Middle frontal gyrus (tissue), 1 donor: ENCODE measurements around the gene WFDC6.
"Not testable (repeated sequence)": the region's sequence is repeated elsewhere in the genome, so short reads cannot be mapped to it uniquely, and the experiment has no call there.

Source experiments
- DNase-seq: peaks from one replicate; pipeline ENCODE4 v3.0.0-alpha.2; 2015; ENCODE audit warnings: low spot score; ENCODE audit errors: extremely low spot score

The WFDC6 gene

DNA sequence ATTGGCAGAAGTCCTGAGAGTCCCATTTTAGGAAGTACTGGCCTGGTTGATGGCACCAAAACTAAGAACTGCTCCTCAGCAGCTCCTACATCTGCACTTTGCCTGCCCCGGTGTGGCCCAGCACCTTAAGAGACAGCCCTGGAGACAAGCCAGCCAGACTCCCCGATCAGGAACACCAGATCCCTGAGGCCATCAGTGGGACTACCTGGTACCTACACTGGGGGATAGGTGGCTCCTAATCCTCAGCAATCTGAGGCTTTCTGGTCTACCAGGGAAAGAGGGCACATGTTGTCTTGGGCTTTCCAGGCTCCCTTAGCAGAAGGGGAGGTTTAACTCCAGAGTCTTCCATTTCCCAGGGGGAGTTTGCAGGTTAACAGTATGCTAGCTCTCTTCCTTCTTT is at the start of gene WFDC6:
WFDC6 (minus strand) TSS at position 101 of the 400 bp plus-strand sequence; CDS start at position 26, 75 bp downstream.
- DNase-seq, result no peak

DNA sequence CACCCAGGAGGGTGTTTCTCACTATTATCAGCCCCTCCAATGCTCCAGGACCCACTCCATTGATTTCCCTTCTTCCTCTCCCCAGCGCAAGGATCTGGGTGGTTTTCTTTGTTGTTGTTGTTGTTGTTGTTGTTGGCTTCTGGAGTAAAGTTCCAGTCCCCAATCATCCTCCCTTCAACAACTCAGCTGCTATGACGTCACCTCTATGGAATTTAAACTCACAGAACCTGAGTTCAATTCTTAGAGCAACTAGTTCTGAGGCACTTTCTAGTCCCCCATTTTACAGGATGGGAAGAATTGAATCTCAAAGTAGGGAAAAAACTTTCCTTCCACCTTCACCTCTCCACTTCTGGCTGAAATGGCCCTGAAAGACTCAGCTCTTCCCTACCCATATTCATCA is 49.5 kb upstream of the WFDC6 start:
- no peak for DNase-seq

DNA sequence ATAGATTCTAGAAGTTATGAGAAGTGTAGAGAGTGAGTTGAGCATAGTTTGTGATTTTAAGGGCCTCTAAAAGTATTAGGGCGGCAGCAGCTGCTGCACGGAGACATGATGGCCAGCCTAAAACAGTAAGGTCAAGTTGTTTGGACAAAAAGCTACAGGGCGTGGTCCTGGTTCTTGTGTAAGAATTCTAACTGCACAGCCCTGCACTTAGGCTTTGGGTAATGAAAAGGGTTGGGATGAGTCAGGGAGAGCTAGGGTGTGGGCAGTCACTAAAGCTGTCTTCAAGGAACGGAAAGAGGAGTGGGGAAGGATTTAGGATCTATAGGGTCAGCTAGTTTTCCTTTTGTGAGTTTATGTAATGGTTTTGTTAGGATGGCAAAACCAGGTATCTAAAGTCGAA is 46.7 kb upstream of the WFDC6 start:
- not testable (repeated sequence) for DNase-seq

DNA sequence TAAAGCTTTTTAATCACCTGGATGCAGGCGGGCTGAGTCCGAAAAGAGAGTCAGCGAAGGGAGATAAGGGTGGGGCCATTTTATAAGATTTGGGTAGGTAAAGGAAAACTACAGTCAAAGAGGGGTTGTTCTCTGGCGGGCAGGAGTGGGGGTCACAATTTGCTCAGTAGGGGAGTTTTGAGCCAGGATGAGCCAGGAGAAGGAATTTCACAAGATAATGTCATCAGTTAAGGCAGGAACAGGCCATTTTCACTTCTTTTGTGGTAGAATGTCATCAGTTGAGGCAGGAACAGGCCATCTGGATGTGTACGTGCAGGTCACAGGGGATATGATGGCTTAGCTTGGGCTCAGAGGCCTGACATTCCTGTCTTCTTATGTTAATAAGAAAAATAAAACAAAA is 45.0 kb upstream of the WFDC6 start:
- not testable (repeated sequence) for DNase-seq

DNA sequence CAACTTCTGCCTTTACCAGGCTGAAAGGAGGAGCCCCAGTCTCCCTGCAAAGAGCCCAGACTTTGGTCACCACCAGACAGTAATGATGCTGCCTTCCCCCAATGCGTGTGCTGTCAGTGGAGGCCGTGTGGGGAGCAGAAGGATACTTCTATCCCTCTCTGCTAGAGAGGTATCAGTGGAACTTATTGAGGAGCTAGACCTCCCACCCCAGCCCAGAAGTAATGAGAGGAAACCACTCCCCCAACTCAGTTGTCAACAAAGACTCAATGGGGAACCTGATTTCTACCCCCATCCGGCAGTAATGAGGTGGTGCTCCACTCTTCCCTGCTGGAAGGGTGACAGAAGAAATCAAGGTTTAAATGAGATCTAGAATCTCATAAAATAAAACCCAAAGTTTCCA is 44.2 kb upstream of the WFDC6 start:
- no peak for DNase-seq

DNA sequence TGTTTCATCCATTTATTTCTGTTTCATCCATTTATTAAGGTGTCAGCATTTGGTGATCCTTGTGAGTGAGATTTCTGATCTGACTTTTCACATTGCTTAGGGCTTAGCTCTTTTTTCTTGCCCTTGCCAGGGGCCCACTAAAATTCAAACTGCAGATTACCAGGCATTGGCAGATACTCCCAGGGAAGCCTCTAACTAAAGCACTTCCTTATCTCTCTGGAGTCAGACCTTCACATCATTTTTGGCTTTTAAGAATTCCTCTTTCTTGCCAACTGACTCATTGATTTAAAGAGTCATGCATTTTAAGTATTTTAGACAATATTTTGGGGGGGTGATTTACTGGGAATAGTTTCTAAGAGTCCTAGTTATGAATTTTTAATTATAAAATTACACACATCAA is 42.4 kb upstream of the WFDC6 start:
- DNase-seq, result no peak

DNA sequence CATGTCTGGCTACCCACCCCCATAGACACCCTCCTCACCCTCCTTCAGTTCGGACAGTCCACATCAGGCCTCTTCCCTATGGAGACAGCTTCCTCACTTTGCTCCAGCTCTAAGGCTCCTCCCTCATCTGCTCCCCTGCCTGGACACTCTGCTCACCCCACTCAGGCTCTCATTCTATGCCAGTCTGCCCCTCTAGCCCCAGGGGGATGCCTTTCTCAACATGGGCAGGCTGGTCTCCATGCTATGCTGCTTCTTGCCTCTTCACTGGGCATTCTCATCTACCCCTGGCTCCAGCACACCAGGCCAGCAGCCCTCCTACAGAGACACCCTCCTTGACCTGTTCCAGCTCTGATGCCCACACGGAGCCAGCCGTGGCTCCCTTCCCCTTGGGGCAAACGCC is 39.9 kb upstream of the WFDC6 start, which contains the start of gene WFDC8:
WFDC8 (minus strand) TSS at position 101 of the 400 bp plus-strand sequence; CDS start at position 64, 37 bp downstream.
- DNase-seq, result no peak

DNA sequence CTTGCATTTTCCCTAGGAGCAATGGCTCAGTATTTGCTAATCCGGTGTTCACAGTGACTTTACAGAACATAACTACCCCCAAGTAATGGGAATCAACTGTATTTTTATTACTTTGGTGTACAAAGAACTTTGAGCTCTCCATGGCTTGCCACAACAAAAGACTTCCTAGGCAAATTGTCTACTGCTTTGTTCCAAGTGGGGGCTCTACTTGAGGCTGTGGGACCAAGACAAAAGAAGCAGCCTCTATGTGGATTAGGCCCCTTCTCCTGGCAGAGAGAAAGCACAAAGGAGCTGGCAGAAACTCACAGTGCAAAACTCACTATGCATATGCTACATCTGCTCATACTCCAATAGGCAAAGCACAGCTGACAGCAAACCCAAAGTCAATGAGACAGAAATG is 38.9 kb upstream of the WFDC6 start:
- no peak for DNase-seq

DNA sequence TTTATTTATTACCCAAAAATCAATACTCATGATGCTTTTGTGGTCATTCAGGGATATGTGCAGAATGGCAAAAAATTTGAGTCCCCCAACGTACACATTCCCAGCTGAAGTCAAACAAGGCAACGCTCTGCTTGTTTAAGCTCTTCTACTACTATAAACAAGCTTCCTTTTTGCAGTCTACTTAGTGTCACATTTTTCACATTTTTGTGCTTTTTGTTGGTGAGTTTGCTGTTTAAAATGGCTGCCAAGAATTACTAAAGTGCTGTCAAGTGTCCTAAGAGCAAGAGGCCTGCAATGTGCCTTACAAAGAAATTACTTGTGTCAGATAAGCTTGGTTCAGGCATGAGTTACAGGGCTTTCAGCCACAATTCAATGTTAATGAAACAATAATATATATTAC is 37.7 kb upstream of the WFDC6 start:
- DNase-seq, result no peak

DNA sequence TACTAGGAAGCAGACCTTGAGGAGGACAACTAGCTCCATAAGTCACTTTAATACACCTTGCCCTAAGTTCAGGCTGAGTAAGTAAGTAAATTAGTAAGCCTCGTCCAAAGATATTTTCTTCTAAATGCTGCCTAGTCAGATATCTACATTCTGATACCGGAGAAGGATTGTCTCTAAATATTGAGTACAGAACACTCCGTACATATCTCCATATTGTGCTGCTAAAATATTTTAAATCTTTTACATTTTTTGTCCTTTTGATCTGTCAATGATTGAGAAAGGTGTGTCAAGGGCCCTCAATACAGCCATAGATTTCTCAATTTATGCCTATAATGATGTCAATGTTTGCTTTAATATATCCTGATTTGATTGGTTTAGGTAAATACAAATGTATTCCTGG is 36.6 kb upstream of the WFDC6 start:
- no peak for DNase-seq

DNA sequence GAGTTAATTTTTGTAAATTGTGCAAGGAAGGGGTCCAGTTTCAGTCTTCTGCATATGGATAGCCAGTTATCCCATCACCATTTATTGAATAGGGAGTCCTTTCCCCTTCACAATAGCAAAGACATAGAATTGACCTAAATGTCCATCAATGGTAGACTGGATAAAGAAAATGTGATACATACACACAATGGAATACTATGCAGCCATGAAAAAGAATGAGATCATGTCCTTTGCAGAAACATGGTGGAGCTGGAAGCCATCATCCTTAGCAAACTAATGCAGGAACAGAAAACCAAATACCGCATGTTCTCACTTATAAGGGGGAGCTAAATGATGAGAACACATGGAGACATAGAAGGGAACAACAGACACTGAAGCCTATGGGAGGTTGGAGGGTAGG is 30.4 kb upstream of the WFDC6 start:
- not testable (repeated sequence) for DNase-seq

DNA sequence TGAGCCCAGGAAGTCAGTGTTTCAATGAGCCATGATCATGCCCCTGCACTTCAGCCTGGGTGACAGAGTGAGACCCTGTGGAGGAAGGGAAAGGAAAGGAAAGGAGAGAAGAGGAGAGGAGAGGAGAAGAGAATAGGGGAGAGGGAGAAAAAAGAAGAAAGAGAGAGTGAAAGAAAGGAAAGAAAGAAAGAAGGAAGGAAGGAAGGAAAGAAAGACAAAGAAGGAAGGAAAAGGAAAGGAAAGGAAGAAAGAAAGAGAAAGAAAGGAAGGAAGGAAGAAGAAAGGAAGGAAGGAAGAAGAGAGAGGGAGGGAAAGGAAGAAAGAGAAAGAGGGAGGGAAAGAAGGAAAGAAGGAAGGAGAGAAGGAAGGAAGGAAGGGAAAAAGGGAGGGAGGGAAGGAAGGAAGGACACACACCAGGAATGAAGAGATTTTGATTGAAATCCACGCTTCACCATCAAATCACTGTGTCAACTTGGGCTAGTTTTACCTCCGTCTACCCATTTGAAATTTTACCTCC is 25.5 kb upstream of the WFDC6 start:
- no peak for DNase-seq

DNA sequence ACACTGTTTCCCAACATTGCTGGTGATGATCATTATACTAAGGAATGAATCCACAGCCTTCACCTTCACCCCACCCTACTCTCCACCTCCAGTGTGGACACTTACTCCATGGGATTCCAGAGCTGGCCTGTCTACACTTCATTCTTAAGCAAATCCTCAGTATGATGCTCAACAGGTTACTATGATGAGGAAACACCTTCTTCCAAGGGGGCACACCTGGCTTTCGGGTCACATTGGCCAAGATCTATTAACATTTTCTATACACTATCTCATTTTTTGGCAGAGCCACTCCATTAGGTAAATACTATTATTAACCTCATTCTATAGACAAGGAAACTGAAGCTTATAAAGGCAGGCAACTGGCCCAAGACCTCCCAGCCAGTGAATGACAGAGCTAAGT is 15.9 kb upstream of the WFDC6 start:
- DNase-seq, result no peak

DNA sequence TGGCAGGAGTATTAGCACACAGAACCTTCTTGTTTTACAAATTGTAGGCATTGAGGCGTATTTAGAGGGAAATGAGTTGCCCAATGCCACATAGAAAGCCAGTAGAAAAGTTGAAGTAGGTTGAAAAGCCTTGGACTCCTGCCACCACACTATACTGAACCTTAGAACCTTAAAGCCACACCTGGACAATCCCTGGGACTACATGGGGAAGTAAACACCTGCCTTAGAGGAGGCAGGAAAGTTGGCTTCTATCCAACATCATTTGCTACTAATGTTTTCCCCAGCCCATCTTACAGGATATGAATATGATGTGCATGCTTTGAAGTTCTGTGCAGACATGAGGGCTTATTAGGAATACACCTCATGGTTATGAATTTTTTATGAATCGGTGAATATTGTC is 13.2 kb upstream of the WFDC6 start:
- no peak for DNase-seq

DNA sequence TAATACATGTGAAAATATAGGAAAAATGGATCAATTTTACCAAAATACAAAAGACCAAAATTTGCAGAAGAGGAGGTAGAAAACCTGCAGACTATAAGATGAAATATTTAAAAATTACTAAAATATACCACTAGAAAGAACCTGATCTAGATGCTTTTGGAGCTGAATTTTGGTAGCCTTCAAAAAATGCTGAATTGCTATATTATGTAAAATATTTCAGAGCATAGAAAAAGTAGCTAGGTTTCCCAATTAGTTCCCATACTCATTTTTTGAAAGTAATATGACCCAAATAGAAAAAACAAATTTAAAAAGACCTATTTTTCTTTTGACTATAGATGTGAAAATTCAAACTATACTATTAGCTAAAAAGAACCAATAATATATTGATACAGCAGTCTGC is 11.5 kb upstream of the WFDC6 start:
- DNase-seq, result no peak

DNA sequence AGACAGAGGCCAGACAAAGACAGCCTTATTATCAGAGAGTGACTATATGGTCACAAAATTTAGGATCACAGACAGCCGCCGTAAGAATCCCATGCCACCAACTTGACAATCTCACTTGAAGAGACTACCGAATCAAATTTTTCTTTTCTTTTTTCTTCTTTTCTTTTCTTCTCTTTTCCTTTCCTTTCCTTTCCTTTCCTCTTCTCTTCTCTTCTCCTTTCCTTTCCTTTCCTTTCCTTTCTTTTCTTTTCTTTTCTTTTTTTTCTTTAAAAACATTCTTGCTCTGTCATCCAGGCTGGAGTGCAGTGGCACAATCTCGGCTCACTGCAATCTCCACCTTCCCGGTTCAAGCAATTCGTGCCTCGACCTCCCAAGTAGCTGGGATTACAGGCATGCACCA is 9.1 kb upstream of the WFDC6 start:
- DNase-seq, result no peak

DNA sequence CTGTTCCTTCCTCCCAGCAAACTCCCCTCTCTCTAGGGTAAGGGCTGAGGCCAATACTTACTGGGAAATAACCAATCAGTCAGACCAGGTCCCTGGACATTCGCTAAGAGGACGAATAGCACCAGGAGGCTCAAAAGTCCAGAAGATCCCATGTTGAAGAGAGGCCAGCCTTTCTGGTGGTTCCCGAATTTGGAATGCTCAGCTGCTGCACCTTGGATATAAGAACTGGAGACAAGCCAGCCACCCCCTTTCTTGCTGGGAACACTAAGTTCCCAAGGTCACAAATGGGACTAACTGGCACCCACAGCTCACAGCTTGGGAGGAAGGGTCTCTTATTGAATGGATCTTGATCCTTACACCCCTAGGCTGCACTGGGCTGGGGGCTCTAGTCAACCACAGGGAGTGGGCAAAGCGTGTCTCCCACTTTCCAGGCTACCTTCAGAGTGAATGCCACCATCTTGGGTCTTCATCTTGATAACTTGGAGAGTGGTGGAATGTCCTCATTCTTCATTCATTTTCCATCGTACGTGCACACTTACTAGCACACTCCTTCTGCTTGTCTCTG is 8.0 kb upstream of the WFDC6 start, which contains the start of gene EPPIN:
EPPIN (minus strand) TSS at position 196 of the 565 bp plus-strand sequence; CDS start at position 152, 44 bp downstream.
- no peak for DNase-seq

DNA sequence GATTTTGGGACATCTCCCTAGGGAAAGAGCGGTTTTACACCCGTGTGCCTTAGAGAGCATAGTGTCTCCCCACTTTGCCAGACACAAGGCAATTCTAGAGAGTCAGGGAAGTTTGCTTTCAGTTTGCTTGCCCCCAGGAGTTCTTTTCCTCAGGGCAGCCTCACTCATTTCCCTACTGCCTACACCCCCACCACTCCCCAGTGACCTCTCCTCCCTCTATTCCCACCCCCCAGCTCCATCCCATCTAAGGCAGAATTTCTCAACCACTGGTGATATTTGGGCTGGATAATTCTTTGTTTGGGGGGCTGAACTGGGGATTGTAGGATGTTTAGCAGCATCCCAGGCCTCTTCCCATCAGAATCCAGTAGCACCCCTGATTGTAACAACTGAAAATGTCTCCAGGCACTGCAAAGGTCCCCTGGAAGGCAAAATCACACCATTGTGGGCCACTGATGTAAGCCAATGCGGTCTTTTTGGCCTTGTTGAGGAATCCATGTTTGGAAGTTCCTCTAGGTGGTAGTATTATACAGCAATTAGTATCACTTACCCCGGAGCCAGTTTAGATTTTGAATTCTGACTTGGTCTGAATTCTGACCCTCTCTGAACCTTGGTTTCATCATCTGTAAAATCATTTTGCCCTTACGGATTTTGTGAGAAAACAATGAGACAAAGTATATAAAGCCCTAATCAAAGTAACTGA is 6.6 kb upstream of the WFDC6 start:
- peak; percentile 14 for DNase-seq

DNA sequence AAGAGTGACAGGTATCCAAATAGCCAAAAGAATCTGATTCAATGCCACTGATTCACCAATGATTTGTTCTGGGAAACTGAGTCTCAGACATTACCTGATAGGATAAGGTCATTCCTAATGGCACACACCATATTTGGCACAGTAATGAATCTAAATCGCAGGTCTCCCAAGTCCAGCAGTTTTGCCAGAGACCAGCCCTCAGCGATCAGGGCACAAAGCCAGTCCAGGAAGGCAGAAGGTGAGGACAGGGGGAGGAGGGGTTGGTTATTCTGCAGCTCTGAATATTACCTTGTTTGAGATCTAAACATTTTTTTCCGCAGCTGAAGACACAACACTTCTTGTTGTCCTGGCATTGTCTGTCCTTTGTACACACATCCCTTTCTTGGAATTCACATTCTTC is 6.1 kb upstream of the WFDC6 start:
- DNase-seq, result no peak

DNA sequence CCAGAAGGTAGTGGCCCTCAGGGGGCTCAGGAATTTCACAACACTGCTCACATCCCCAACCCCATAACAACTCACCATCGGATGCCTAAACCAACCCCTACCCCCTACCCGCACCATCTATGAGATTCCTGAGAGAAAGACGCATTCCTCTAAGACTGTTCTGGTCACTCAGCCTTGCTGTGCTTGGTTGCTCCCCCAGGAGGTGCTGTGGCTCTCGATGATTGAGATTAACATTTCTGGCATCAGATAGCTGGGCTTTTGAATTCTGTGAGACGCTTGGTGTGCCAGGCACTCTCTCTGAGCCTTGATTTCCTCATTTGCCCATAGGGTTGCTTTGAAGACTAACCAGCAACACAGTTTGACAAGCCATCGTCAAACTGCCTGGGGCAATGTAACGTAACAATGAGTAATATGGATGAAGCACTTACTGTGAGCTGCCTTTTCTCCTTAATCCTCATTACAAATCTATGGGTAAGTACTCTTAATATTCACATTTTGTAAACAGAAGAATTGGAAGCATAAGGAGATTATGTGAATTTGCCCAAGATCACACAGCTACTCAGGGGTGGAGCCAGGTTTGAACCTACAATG is 978 bp downstream of the WFDC6 start:
- no peak for DNase-seq

DNA sequence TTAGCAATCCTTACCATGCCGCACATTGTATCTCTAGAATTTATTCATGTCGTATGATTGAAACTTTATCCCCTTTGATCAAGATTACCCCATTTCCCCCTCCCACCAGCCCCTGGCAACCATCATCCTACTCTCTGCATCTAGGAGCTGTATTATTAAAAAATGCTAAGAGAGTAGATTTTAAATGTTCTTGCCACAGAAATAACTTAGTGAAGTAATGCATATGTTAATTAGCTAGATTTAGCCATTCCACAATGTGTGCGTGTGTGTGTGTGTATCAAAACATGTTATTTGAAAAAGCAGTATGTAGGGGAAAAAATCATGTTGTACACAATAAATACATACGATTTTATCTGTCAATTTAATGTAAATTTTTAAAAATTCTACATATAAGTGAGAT is 12.0 kb downstream of the WFDC6 start:
- DNase-seq, result no peak

DNA sequence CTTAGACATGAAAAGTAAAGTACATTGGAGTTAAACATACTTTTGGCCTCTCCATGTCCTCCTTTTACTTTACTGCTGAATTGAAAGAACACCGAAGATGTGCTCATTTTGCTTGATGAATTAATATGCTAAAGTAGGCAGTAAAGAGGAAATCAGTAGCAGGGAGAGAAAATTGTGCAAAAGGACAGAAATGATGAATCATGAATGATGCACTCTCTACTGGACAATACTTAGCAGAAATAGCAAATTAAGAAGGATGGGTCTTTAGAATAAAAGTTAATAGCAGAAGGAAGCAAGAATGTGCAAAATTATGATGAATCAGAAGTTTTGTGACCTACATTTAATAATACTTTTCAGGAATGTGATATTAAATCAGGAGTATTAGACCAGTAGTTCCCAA is 15.5 kb downstream of the WFDC6 start:
- DNase-seq, result no peak

DNA sequence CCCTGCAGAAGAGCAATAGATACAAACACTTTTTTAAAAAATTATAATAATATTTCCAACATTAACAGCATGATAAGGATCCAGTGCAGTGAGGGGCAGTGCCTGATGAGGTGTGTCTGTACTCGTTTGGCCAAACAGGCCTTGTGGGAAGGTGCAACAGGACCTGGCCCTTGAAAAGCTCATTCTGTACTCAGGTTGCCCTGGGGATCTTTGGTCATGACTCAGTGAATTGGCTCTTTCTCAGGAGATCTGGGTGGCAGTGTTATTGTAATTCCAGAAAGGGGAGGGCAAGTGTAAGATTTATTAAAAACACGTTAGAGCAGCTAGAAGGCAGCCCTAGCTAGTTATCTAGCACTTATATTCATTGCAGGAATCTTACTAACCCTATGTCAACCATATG is 21.0 kb downstream of the WFDC6 start:
- no peak for DNase-seq
